Measurements from ENCODE around the gene MCM9. TPM values are rescaled to one million over a fixed set of nuclear protein-coding genes. Genes with fewer than 3 reads are reported as not detected.
"Not testable (repeated sequence)": the region's sequence is repeated elsewhere in the genome, so short reads cannot be mapped to it uniquely, and the experiment has no call there.

Gene MCM9
- polyA plus RNA-seq, 3 donors = 21.5 to 27.1 (median 26.0) TPM

- no peak for DNase-seq (ENCODE audit: extremely low read depth in 1 of 11, low read depth in 9 of 11, low spot score in 4 of 11)
These were observed 105.0 kb downstream of the MCM9 start for GRCh38 chr6:118829817-118830478.

GRCh38 chr6:118826096-118826495, 108.9 kb downstream of the MCM9 start:
- no peak for DNase-seq (ENCODE audit: extremely low read depth in 1 of 11, low read depth in 9 of 11, low spot score in 4 of 11)

GRCh38 chr6:118825661-118826060, 109.3 kb downstream of the MCM9 start:
- DNase-seq (ENCODE audit: extremely low read depth in 1 of 11, low read depth in 9 of 11, low spot score in 4 of 11) = no peak

- no peak for DNase-seq (ENCODE audit: extremely low read depth in 1 of 11, low read depth in 9 of 11, low spot score in 4 of 11)
These were observed 119.5 kb downstream of the MCM9 start for GRCh38 chr6:118815495-118815894.

- no peak for DNase-seq (ENCODE audit: extremely low read depth in 1 of 11, low read depth in 9 of 11, low spot score in 4 of 11)
These were observed 121.2 kb downstream of the MCM9 start for GRCh38 chr6:118813775-118814174.

- no peak for DNase-seq (ENCODE audit: extremely low read depth in 1 of 11, low read depth in 9 of 11, low spot score in 4 of 11)
These were observed 122.0 kb downstream of the MCM9 start for GRCh38 chr6:118812970-118813369.

GRCh38 chr6:118810420-118811027, 124.4 kb downstream of the MCM9 start:
- no peak for DNase-seq (ENCODE audit: extremely low read depth in 1 of 11, low read depth in 9 of 11, low spot score in 4 of 11)

- no peak for DNase-seq (ENCODE audit: extremely low read depth in 1 of 11, low read depth in 9 of 11, low spot score in 4 of 11)
These were observed 125.9 kb downstream of the MCM9 start for GRCh38 chr6:118808793-118809638.

- no peak for DNase-seq (ENCODE audit: extremely low read depth in 1 of 11, low read depth in 9 of 11, low spot score in 4 of 11)
These were observed 130.9 kb downstream of the MCM9 start for GRCh38 chr6:118804091-118804490.

- DNase-seq (ENCODE audit: extremely low read depth in 1 of 11, low read depth in 9 of 11, low spot score in 4 of 11) = no peak
These were observed 133.7 kb downstream of the MCM9 start for GRCh38 chr6:118801257-118801656.

- peak; percentile 61 to 87 (median 77) for DNase-seq (ENCODE audit: extremely low read depth in 1 of 11, low read depth in 9 of 11, low spot score in 4 of 11)
These were observed 134.4 kb downstream of the MCM9 start for GRCh38 chr6:118800394-118801071.

GRCh38 chr6:118799826-118800225, 135.1 kb downstream of the MCM9 start:
- no peak for DNase-seq (ENCODE audit: extremely low read depth in 1 of 11, low read depth in 9 of 11, low spot score in 4 of 11)

- DNase-seq (ENCODE audit: extremely low read depth in 1 of 11, low read depth in 9 of 11, low spot score in 4 of 11) = not testable (repeated sequence)
These were observed 138.4 kb downstream of the MCM9 start for GRCh38 chr6:118796548-118796947.

GRCh38 chr6:118791499-118791898, 143.5 kb downstream of the MCM9 start:
- DNase-seq (ENCODE audit: extremely low read depth in 1 of 11, low read depth in 9 of 11, low spot score in 4 of 11) = no peak

GRCh38 chr6:118789954-118790353, 145.0 kb downstream of the MCM9 start:
- no peak for DNase-seq (ENCODE audit: extremely low read depth in 1 of 11, low read depth in 9 of 11, low spot score in 4 of 11)

GRCh38 chr6:118789419-118789818, 145.5 kb downstream of the MCM9 start:
- no peak for DNase-seq (ENCODE audit: extremely low read depth in 1 of 11, low read depth in 9 of 11, low spot score in 4 of 11)

GRCh38 chr6:118788702-118789101, 146.3 kb downstream of the MCM9 start:
- no peak for DNase-seq (ENCODE audit: extremely low read depth in 1 of 11, low read depth in 9 of 11, low spot score in 4 of 11)

- DNase-seq (ENCODE audit: extremely low read depth in 1 of 11, low read depth in 9 of 11, low spot score in 4 of 11) = no peak
These were observed 147.1 kb downstream of the MCM9 start for GRCh38 chr6:118787724-118788423.
